ENCODE results near the gene TET3.

DNA sequence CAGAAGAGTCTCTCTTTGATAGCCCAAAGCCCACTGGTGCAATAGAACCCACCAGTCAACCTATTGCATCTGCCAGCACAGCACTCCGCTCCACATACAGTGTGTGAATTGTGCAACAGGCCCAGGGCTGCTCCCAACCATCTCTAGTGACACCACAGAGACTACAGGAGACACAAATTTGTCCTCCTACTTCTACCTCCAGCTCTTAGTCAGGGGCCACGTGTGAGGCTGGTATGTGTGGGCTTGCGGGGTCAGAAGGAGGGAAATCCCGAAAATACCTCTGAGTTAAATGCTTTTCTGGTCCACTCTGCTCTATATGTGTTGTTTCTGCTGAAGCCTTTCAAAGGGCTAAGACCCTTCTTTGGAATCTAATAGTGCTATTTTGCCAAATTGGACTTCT is 40.0 kb upstream of the TET3 start:
- TF ChIP-seq, protein P1, sequence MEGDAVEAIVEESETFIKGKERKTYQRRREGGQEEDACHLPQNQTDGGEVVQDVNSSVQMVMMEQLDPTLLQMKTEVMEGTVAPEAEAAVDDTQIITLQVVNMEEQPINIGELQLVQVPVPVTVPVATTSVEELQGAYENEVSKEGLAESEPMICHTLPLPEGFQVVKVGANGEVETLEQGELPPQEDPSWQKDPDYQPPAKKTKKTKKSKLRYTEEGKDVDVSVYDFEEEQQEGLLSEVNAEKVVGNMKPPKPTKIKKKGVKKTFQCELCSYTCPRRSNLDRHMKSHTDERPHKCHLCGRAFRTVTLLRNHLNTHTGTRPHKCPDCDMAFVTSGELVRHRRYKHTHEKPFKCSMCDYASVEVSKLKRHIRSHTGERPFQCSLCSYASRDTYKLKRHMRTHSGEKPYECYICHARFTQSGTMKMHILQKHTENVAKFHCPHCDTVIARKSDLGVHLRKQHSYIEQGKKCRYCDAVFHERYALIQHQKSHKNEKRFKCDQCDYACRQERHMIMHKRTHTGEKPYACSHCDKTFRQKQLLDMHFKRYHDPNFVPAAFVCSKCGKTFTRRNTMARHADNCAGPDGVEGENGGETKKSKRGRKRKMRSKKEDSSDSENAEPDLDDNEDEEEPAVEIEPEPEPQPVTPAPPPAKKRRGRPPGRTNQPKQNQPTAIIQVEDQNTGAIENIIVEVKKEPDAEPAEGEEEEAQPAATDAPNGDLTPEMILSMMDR (IDR thresholded peaks at IDR 0.05; ENCODE audit: low read depth, low read length, poor library complexity, severe bottlenecking), result no peak
- no peak for TF ChIP-seq EZH2phosphoT487 (IDR thresholded peaks at IDR 0.05; ENCODE audit: borderline replicate concordance, low read length)
